Measurements from ENCODE around the gene LHX3.

- TF ChIP-seq EZH2 (IDR thresholded peaks at IDR 0.05) = no peak
- TF ChIP-seq CTCF (IDR thresholded peaks at IDR 0.05) = no peak
- TF ChIP-seq EZH2phosphoT487 (IDR thresholded peaks at IDR 0.05) = no peak
Observed at GRCh38 chr9:136247551-136247916, 42.6 kb upstream of the LHX3 start.
